ENCODE measurements around the gene PIP5K1C.

DNA sequence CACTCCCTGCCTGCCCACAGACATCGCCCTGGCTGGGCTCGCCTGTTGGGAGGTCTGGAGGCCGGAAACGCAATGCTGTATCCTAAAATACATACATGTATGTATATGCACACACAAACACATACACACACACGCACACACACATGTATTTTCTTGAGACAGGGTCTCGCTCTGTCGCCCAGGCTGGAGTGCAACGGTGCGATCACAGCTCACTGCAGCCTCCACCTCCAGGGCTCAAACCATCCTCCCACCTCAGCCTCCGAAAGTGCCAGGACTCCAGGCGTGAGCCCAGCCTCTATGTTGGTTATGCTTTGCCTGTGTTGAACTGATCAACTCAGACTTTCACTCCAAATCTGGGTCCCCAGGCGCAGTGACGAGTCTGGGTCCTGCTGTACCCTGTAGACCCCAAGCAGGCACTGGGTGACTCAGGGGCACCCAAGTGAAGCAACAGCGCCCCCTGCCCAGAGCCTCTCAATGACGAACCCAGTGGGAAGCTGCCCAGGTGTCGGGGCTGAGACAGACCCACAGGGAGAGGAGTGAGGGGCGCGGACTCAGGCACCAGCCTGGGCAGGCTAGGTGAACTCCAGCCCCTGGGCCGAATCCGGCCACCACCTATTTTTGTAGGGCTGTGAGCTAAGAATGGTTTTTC lies 46.3 kb downstream of the PIP5K1C start:
- no peak for TF ChIP-seq EZH2 (IDR thresholded peaks at IDR 0.05; ENCODE audit: borderline replicate concordance, low read depth, low read length, poor library complexity, severe bottlenecking)
- TF ChIP-seq, protein P1, sequence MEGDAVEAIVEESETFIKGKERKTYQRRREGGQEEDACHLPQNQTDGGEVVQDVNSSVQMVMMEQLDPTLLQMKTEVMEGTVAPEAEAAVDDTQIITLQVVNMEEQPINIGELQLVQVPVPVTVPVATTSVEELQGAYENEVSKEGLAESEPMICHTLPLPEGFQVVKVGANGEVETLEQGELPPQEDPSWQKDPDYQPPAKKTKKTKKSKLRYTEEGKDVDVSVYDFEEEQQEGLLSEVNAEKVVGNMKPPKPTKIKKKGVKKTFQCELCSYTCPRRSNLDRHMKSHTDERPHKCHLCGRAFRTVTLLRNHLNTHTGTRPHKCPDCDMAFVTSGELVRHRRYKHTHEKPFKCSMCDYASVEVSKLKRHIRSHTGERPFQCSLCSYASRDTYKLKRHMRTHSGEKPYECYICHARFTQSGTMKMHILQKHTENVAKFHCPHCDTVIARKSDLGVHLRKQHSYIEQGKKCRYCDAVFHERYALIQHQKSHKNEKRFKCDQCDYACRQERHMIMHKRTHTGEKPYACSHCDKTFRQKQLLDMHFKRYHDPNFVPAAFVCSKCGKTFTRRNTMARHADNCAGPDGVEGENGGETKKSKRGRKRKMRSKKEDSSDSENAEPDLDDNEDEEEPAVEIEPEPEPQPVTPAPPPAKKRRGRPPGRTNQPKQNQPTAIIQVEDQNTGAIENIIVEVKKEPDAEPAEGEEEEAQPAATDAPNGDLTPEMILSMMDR (conservative IDR thresholded peaks at IDR 0.05; ENCODE audit: low read depth, low read length): peak; percentile 52
